ENCODE measurements around the gene NINJ1. TPM values are rescaled to one million over a fixed set of nuclear protein-coding genes. Genes with fewer than 3 reads are reported as not detected.

Gene NINJ1
- total and polyA plus RNA-seq, 2 experiments from 2014 or later: 34.6 to 51.7 TPM

DNA sequence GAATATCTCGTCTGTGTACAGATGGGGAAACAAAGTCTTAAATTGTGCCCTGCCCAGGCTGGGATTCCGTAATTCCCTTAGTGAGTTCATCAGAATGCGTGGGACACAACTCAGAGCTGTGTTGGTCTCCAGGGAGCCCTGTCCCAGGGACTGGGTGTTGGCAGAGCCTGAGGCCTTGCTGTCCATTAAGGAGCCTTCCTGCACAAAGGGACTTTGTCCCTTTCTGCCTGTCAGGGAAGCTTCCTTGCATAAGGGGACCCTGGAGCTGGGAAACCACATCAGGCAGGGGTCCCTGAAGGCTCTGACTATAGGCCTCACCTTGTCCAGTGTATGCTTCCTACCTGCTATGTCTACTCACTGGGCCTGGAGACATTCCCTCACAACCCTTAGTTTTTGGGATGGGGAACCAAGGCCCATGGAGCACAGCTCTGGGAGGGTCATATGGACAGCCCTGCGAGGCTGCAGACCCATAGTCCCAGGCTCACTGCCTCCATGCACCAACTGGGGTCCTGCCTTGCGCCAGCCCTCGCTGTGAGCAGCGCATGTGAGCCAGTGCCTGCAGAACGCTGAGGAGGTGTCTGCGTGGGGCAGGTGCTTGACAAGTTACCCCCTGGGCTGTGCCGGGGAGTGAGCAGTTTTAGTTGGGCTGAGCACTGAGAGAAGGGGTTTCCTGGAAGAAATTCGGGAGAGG, 36.4 kb downstream of the NINJ1 start:
- peaks cover 9% of the 10 kb centered on the region for H3K4me1 ChIP-seq (ENCODE audit: low read depth)
- H3K9me3 ChIP-seq (ENCODE audit: low read depth): no peaks in the 10 kb centered on the region
- H3K27me3 ChIP-seq: no peaks in the 10 kb centered on the region
- TF ChIP-seq, protein P1, sequence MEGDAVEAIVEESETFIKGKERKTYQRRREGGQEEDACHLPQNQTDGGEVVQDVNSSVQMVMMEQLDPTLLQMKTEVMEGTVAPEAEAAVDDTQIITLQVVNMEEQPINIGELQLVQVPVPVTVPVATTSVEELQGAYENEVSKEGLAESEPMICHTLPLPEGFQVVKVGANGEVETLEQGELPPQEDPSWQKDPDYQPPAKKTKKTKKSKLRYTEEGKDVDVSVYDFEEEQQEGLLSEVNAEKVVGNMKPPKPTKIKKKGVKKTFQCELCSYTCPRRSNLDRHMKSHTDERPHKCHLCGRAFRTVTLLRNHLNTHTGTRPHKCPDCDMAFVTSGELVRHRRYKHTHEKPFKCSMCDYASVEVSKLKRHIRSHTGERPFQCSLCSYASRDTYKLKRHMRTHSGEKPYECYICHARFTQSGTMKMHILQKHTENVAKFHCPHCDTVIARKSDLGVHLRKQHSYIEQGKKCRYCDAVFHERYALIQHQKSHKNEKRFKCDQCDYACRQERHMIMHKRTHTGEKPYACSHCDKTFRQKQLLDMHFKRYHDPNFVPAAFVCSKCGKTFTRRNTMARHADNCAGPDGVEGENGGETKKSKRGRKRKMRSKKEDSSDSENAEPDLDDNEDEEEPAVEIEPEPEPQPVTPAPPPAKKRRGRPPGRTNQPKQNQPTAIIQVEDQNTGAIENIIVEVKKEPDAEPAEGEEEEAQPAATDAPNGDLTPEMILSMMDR (IDR thresholded peaks at IDR 0.05; ENCODE audit: low read depth, low read length): no peak
- no peak overlapping the region for H3K4me3 ChIP-seq
- H3K27ac ChIP-seq: no peak overlapping the region
- DNase-seq (ENCODE audit: low read depth in 1 of 2, low spot score in 1 of 2): no peak
- no peaks in the 10 kb centered on the region for H3K36me3 ChIP-seq

DNA sequence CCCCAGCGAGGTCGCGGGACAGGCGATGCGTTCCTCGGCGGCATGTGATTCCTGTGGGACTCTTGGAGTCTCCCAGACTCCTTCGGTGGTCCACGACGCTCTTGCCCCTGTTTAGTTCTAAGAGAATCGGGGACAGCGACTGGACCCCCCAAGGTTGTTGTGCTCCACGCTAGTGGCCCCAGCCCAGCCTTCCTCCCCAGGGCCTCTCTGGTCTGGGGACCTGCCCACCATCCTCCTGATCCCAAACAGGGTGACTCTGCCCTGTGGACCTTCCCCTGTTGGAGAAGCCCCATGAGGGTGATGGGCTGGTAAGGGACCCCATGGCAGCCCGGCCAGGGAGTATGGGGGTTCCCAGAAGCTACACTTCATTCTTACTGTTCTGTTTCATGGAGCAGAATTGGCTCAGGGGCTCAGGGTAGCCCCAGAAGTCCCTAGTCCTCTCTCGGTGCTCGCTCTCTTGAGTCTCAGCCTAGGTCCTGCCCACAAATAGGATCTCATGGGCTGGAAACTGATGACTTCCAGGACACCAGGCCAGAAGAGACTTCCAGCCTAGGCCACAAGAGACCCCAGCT, 37.2 kb downstream of the NINJ1 start:
- no peaks in the 10 kb centered on the region for H3K36me3 ChIP-seq
- H3K4me1 ChIP-seq (ENCODE audit: low read depth): peaks cover 9% of the 10 kb centered on the region
- H3K4me3 ChIP-seq: peak overlapping the region; percentile 88
- DNase-seq (ENCODE audit: low read depth in 1 of 2, low spot score in 1 of 2): no peak
- no peak overlapping the region for H3K27ac ChIP-seq
- TF ChIP-seq, protein P1 (IDR thresholded peaks at IDR 0.05; ENCODE audit: low read depth, low read length): no peak
- no peaks in the 10 kb centered on the region for H3K27me3 ChIP-seq
- no peaks in the 10 kb centered on the region for H3K9me3 ChIP-seq (ENCODE audit: low read depth)

DNA sequence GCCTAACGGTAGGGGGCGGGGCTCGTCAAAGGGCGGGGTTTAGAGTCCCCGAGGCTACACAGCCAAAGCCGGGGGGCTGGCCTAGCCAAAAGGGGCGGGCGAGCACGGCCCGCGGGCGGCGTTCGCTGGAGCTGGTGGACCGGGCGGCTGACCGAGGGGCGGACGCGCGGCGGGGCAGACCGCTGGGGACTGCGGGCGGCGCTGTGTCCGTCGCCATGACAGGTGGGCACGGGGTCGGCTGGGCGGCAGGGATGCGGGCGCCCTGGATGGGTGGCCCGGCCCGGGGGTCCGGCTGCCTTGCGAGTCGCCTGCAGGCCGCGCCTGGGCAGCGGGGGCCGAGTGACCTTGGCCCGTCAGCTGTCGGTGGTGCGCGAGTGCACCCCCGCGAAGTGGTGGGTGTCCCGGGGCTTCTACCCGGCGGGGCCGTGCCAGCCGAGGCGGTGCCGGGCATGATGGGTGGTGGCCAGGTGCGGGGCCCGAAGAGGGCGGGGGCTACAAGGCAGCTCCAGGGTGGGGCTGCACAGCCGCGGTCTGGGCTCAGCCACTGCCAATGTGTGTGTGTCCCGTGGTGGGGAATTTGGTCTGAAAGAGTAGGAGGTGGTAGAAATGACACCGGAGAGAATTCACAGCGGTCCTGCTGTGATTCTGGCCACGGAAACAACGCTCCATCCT, 37.8 kb downstream of the NINJ1 start, which contains the start of gene CARD19:
Gene CARD19 (plus strand): TSS at position 87 of the 672 bp plus-strand sequence. CDS start 129 bp downstream, at position 216.
- Histone ChIP-seq H3K27ac (peak within 1 kb of the TSS; percentile 89), H3K4me3 (peak within 1 kb of the TSS; percentile 88), H3K4me1 (ENCODE audit: low read depth) (peaks cover 9% of the 10 kb centered on the region), H3K27me3 (no peaks in the 10 kb centered on the region), H3K9me3 (ENCODE audit: low read depth) (no peaks in the 10 kb centered on the region), H3K36me3 (no peaks in the 10 kb centered on the region)
- TF ChIP-seq, protein P1 (IDR thresholded peaks at IDR 0.05; ENCODE audit: low read depth, low read length): no peak
- peak in 1 of 2 donors; percentile 27 for DNase-seq (ENCODE audit: low read depth in 1 of 2, low spot score in 1 of 2)

DNA sequence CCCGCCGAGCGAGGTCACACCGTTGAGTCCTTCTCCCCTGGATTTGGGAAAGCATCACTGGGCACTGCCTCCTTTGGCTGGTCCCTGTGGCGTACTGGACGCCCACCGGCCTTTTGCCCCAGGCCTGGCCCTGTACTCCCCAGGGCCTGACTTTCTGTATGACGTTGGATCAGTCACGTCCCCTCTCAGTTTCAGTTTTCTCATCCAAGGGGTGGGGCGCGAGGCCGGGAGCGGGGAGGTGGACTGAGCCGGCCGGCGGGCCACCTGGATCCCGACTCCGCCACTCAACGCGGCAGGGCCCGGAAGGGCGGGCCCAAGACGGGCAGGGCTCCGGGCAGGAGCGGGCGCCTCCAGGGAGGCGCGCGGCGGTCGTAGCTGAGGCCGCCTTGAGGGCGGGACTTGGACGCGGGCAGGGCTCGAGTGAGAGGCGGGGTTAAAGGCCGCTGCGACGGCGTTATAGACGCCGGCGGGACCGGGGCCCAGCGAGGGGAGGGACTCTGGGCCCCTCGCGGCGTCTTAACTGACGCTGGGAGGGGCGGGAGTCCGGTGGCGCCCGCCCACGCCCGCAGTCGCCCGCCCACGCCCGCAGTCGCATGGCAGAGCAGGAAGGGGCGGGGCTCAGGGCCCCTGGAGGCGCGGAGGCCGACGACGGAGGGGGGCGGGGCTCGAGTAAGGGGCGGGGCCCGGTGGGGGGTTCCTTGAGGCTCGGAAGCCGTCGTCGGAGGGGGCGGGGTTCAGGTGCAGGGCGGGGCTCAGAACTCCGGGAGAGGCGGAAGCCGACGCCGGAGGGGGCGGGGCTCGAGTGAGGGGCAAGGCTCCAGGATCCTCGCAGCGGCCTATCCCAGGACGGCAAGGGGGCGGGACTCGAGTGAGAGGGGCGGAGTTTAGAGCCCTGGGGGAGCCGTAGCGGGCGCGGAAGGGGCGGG, 38.6 kb downstream of the NINJ1 start:
- no peaks in the 10 kb centered on the region for H3K36me3 ChIP-seq
- H3K9me3 ChIP-seq (ENCODE audit: low read depth): no peaks in the 10 kb centered on the region
- no peaks in the 10 kb centered on the region for H3K27me3 ChIP-seq
- H3K4me3 ChIP-seq: peak overlapping the region; percentile 88
- peak; percentile 99 to 100 for DNase-seq (ENCODE audit: low read depth in 1 of 2, low spot score in 1 of 2)
- peaks cover 9% of the 10 kb centered on the region for H3K4me1 ChIP-seq (ENCODE audit: low read depth)
- peak overlapping the region; percentile 89 for H3K27ac ChIP-seq
- TF ChIP-seq, protein P1 (IDR thresholded peaks at IDR 0.05; ENCODE audit: low read depth, low read length): no peak

DNA sequence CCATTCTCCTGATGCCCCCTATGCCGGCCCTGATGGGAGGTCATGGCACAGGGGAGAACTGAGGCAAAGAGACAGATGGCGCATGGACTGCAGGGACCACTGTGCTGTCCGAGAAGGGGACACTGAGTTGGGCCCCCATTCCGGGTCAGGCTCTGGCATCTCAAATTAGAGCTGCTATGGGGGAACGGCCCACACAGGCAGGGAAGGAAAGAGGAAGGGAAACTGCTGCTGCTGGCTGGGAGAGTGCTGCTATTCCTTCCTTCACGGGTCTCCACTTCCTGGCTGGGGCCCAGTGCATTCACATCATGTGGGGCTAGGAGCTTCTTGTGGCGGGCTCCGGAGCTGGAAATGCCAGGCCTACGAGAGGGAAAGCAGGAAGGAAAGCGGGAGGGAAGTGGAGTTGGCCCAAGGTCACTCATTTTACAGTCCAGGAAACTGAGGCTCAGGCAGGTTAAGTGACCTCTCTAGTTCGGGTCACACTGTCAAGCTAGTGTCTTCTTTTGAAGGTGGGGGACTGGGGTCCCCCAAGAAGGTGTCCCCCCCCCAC, 39.3 kb downstream of the NINJ1 start:
- H3K9me3 ChIP-seq (ENCODE audit: low read depth): no peaks in the 10 kb centered on the region
- H3K27ac ChIP-seq: peak overlapping the region; percentile 89
- TF ChIP-seq, protein P1 (IDR thresholded peaks at IDR 0.05; ENCODE audit: low read depth, low read length): no peak
- peaks cover 9% of the 10 kb centered on the region for H3K4me1 ChIP-seq (ENCODE audit: low read depth)
- no peaks in the 10 kb centered on the region for H3K36me3 ChIP-seq
- DNase-seq (ENCODE audit: low read depth in 1 of 2, low spot score in 1 of 2): peak in 1 of 2 donors; percentile 28
- H3K27me3 ChIP-seq: no peaks in the 10 kb centered on the region
- H3K4me3 ChIP-seq: peak overlapping the region; percentile 46
